ENCODE results near the gene RHBDF2. TPM values are rescaled to one million over a fixed set of nuclear protein-coding genes. Genes with fewer than 3 reads are reported as not detected.
A peak's percentile ranks its signal among the peaks of the same experiment; 100 is the strongest.
"Not testable (repeated sequence)": the region's sequence is repeated elsewhere in the genome, so short reads cannot be mapped to it uniquely, and the experiment has no call there.

RHBDF2 gene
- total RNA-seq, 2 experiments from 2014 or later, result 20.7 to 22.2 TPM

GRCh38 chr17:76541739-76542454, 40.7 kb upstream of the RHBDF2 start:
- Mint-ChIP-seq H3K4me3 (no peak overlapping the region), H3K27ac (no peak overlapping the region), H3K36me3 (no peaks in the 10 kb centered on the region), H3K9me3 (no peaks in the 10 kb centered on the region), H3K27me3 (peaks cover 19% of the 10 kb centered on the region), H3K4me1 (peaks cover 3% of the 10 kb centered on the region)
- no peak for DNase-seq

- peak; percentile 46 for DNase-seq
- H3K4me3 Mint-ChIP-seq, result no peak overlapping the region
- no peak overlapping the region for H3K27ac Mint-ChIP-seq
- no peaks in the 10 kb centered on the region for H3K36me3 Mint-ChIP-seq
- peaks cover 21% of the 10 kb centered on the region for H3K27me3 Mint-ChIP-seq
- H3K9me3 Mint-ChIP-seq, result no peaks in the 10 kb centered on the region
- peaks cover 3% of the 10 kb centered on the region for H3K4me1 Mint-ChIP-seq
Measured at GRCh38 chr17:76540381-76541300, 39.4 kb upstream of the RHBDF2 start.

DNA sequence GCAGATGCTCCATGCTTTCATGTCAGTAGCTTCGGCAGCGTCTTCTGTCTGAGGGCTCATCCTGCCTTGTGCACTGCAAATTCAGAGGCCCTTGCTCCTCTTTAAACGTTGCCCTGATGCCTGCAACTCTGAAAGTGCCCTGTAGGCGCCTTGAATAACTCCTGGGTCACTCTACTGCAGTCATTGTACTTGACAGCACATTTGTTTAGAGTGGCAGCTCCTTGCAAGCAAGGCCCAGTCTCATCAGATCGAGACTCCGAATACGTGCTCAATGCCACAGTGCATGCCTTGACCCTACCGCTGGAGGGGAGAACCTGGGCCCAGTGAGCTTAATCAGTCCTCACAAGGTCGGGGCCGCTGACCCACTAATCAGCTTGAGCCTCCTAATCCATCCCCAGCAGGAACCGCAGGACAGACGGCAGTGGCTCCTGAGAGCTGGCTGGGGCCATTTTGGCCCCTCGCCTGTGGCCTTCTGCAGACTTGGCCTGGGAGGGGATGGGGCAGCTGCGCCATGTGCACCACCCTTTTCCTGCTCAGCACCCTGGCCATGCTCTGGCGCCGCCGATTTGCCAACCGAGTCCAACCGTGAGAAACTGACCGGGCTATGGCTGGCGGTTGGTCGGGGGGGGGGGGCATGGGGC, 38.5 kb upstream of the RHBDF2 start, which contains the start of gene PRCD:
PRCD (plus strand) TSS at position 414 of the 641 bp plus-strand sequence; CDS start at position 512, 98 bp downstream.
- H3K27ac Mint-ChIP-seq, result no peak within 1 kb of the TSS
- H3K4me3 Mint-ChIP-seq, result peak within 1 kb of the TSS; percentile 58
- peaks cover 3% of the 10 kb centered on the region for H3K4me1 Mint-ChIP-seq
- DNase-seq, result no peak
- peaks cover 21% of the 10 kb centered on the region for H3K27me3 Mint-ChIP-seq
- H3K9me3 Mint-ChIP-seq, result no peaks in the 10 kb centered on the region
- H3K36me3 Mint-ChIP-seq, result no peaks in the 10 kb centered on the region

- peaks cover 3% of the 10 kb centered on the region for H3K4me1 Mint-ChIP-seq
- DNase-seq, result no peak
- H3K27ac Mint-ChIP-seq, result no peak overlapping the region
- peaks cover 21% of the 10 kb centered on the region for H3K27me3 Mint-ChIP-seq
- H3K36me3 Mint-ChIP-seq, result no peaks in the 10 kb centered on the region
- H3K9me3 Mint-ChIP-seq, result no peaks in the 10 kb centered on the region
- H3K4me3 Mint-ChIP-seq, result peak overlapping the region; percentile 58
Measured at GRCh38 chr17:76538941-76539570, 37.8 kb upstream of the RHBDF2 start.

DNA sequence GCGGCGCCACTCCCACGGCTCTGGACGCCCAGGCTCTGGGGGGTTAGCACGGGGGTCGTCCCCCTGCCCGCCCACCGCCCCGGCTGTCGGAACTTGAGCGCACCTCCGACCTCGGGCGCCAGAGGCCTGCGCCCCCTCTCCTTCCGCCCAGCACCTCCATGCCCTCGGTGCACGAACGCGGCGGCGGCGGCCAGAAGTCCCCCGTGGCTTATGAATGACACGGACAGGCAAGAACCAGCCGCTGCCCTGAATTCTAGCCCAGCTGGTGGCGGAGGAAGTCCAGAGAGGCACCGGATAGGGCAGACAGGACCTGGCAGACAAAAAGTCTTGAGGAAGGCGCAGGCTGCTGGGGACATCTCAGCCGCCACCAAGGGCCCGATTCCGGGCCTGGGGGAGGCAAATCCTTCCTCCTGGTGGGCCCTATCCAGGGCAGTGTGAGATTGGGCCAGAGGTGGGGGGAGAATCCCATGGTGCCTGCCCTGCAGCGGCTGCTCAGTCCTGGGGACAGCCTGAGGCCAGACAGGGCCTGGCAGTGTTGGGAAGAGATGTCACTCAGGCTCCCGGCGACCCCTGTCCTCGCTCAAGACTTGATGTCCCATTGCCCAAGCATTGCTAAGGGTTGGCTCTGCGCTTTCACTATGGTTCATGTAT, 37.2 kb upstream of the RHBDF2 start:
- no peak for DNase-seq
- H3K4me1 Mint-ChIP-seq, result peaks cover 3% of the 10 kb centered on the region
- peaks cover 21% of the 10 kb centered on the region for H3K27me3 Mint-ChIP-seq
- no peak overlapping the region for H3K27ac Mint-ChIP-seq
- H3K36me3 Mint-ChIP-seq, result no peaks in the 10 kb centered on the region
- H3K4me3 Mint-ChIP-seq, result peak overlapping the region; percentile 58
- H3K9me3 Mint-ChIP-seq, result no peaks in the 10 kb centered on the region

GRCh38 chr17:76537578-76538280, 36.5 kb upstream of the RHBDF2 start, which contains the start of gene CYGB:
TSS of gene CYGB (minus strand) at chr17:76537709. CDS start at chr17:76537542, 167 bp downstream.
- H3K9me3 Mint-ChIP-seq, result no peaks in the 10 kb centered on the region
- H3K27ac Mint-ChIP-seq, result no peak within 1 kb of the TSS
- H3K4me1 Mint-ChIP-seq, result peaks cover 3% of the 10 kb centered on the region
- H3K4me3 Mint-ChIP-seq, result peak within 1 kb of the TSS; percentile 32
- peaks cover 21% of the 10 kb centered on the region for H3K27me3 Mint-ChIP-seq
- H3K36me3 Mint-ChIP-seq, result no peaks in the 10 kb centered on the region
- peak; percentile 36 for DNase-seq

DNA sequence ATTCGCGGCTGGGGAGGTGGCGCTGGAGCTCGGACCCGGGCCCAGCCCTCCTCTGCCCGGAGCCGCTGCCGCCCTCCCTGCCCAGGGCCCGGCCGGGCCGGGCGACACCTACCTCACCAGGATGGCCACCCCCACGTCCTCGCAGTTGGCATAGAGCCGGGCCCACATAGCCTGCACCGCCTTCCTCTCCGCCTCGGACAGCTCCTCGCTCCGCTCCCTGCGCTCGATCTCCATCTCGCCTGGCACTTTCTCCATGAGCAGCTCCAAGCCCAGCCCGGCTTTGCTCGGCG, 36.0 kb upstream of the RHBDF2 start:
- peaks cover 20% of the 10 kb centered on the region for H3K27me3 Mint-ChIP-seq
- peaks cover 3% of the 10 kb centered on the region for H3K4me1 Mint-ChIP-seq
- H3K9me3 Mint-ChIP-seq, result no peaks in the 10 kb centered on the region
- no peak for DNase-seq
- H3K36me3 Mint-ChIP-seq, result no peaks in the 10 kb centered on the region
- no peak overlapping the region for H3K4me3 Mint-ChIP-seq
- H3K27ac Mint-ChIP-seq, result no peak overlapping the region

GRCh38 chr17:76536511-76537287, 35.5 kb upstream of the RHBDF2 start:
- Mint-ChIP-seq H3K27ac (no peak overlapping the region), H3K4me3 (no peak overlapping the region), H3K36me3 (no peaks in the 10 kb centered on the region), H3K9me3 (no peaks in the 10 kb centered on the region), H3K27me3 (peaks cover 18% of the 10 kb centered on the region), H3K4me1 (peaks cover 5% of the 10 kb centered on the region)
- no peak for DNase-seq

DNA sequence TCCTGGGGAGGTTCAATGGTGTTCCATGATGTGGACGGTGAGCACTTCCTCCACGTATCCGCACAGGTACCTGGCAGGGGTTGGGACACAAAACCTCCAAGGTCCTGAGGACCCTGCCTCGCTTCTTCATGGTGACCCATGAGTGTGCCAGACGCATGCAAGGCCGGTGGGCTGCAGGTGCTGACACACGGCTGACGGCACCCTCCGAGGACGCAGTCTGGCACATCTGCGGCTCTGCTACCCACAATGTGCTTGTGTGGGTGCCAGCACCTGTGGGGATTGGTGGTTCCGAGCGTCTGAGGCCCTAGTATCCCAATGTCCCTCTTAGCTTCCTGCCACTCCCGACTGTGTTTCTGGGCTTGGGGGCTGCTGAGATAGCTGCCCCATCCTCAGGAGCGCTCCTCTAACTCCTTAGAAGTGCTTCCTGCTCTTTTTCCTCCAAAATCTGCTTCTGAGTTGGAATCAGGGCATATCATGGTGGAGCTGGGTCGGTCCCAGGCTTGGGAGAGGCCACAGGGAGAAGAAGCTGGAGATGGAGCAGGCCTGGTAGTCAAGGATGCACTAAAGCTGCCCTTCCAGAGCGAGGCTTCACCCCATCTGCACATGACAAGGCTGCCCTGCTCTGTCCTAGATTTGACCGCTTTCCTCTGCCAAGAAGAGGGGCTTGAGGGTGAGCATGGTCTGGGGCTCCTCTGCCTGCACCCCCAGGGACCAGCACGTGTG, 34.7 kb upstream of the RHBDF2 start:
- Mint-ChIP-seq H3K27me3 (peaks cover 18% of the 10 kb centered on the region), H3K9me3 (no peaks in the 10 kb centered on the region), H3K27ac (no peak overlapping the region), H3K4me1 (peaks cover 5% of the 10 kb centered on the region), H3K4me3 (no peak overlapping the region), H3K36me3 (no peaks in the 10 kb centered on the region)
- DNase-seq, result no peak

- Mint-ChIP-seq H3K4me1 (peaks cover 7% of the 10 kb centered on the region), H3K9me3 (no peaks in the 10 kb centered on the region), H3K36me3 (no peaks in the 10 kb centered on the region), H3K27ac (no peak overlapping the region), H3K27me3 (peaks cover 18% of the 10 kb centered on the region), H3K4me3 (no peak overlapping the region)
- DNase-seq, result no peak
Measured at GRCh38 chr17:76534831-76535732, 33.9 kb upstream of the RHBDF2 start.

GRCh38 chr17:76533640-76534359, 32.6 kb upstream of the RHBDF2 start:
- DNase-seq, H3K27me3 Mint-ChIP-seq, H3K9me3 Mint-ChIP-seq, H3K4me3 Mint-ChIP-seq, H3K36me3 Mint-ChIP-seq, H3K27ac Mint-ChIP-seq: not testable (repeated sequence)
- H3K4me1 Mint-ChIP-seq, result peaks cover 13% of the 10 kb centered on the region

All from activated naive CD8-positive, alpha-beta T cell treated with anti-CD3 and anti-CD28 coated beads for 36 hours (primary cell).